Kidney (tissue), 14 donors: ENCODE data around the gene CHAT. TPM values are rescaled to one million over a fixed set of nuclear protein-coding genes. Genes with fewer than 3 reads are reported as not detected.

Source experiments
- DNase-seq, 5 donors: peaks; one replicate each; pipeline ENCODE4 v3.0.0-alpha.2; 2013 to 2020
- FAIRE-seq: peaks from 2 replicates; lab custom pipeline; 2012; peaks lifted over from hg19 to GRCh38; lab: Jason Lieb, UNC
- H3K27ac ChIP-seq, 2 donors: one replicate each; pipeline ENCODE4 v1.7.0; 2013; ENCODE audit warnings: low read depth in 2 of 2, low read length in 2 of 2, inconsistent platforms in 1 of 2
- H3K27me3 ChIP-seq: one replicate; pipeline ENCODE4 v1.7.1; 2013; ENCODE audit warnings: low read length, inconsistent platforms; ENCODE audit not compliant: control insufficient read depth, insufficient read depth
- H3K36me3 ChIP-seq, 3 donors: one replicate each; pipeline versions ENCODE4 v1.7.0 to v1.7.1; 2013; ENCODE audit warnings: low read length in 3 of 3, control low read depth in 1 of 3, inconsistent platforms in 1 of 3; ENCODE audit not compliant: insufficient read depth in 3 of 3, control insufficient read depth in 2 of 3
- H3K4me1 ChIP-seq, 3 donors: one replicate each; pipeline versions ENCODE4 v1.7.0 to v1.7.1; 2013; ENCODE audit warnings: low read length in 3 of 3, inconsistent platforms in 1 of 3, low read depth in 1 of 3; ENCODE audit not compliant: control insufficient read depth in 2 of 3, insufficient read depth in 2 of 3
- H3K4me3 ChIP-seq, 3 donors: one replicate each; pipeline versions ENCODE4 v1.7.0 to v1.8.1; 2013; ENCODE audit warnings: low read length in 3 of 3, control low read depth in 1 of 3, inconsistent platforms in 1 of 3
- H3K9ac ChIP-seq, 3 donors: one replicate each; pipeline versions ENCODE4 v1.7.0 to v1.7.1; 2013; ENCODE audit warnings: low read length in 3 of 3, control low read depth in 1 of 3, inconsistent platforms in 1 of 3
- H3K9me3 ChIP-seq, 3 donors: one replicate each; pipeline versions ENCODE4 v1.7.0 to v1.7.1; 2013; ENCODE audit warnings: low read length in 3 of 3, control low read depth in 1 of 3, inconsistent platforms in 1 of 3; ENCODE audit not compliant: control insufficient read depth in 2 of 3, insufficient read depth in 1 of 3
- intact Hi-C: fragments of 100-400 bp; cut with DNase I; formaldehyde crosslinking; loops from one replicate; pipeline ENCODE4 v1.11.1; 2022
- polyA plus RNA-seq: library from polyadenylated mRNA; stranded (reverse); fragments of 350-450 nt; fragmentation: Illumina TruSeq; extraction: RNeasy Lipid Tissue Mini Kit (QIAGEN cat#74804); gene quantifications from one replicate; pipeline ENCODE4 v1.2.3, GENCODE V29; 2014; ENCODE audit warnings: low read depth, low replicate concordance; ENCODE audit not compliant: insufficient read depth
- total RNA-seq: library from RNA; stranded (reverse); fragmentation: NEBNext Ultra II Directional; extraction: Animal tissue kit (Norgen Biotek cat#: 25700); gene quantifications from one replicate; pipeline ENCODE4 v1.2.1, GENCODE V29; 2021
- TF ChIP-seq, protein P1 (sequence below): IDR thresholded peaks from 3 replicates; pipeline ENCODE4 v1.5.1; 2012; ENCODE audit warnings: mild to moderate bottlenecking, moderate library complexity, borderline replicate concordance; ENCODE audit not compliant: insufficient read depth; ENCODE audit errors: extremely low read depth
- donor health status: control.
- donor health status: control.
- donor health status: control.
- donor health status: control.
- donor health status: control.
- donor health status: DM: yes; HTN: yes; CAD: no.
- donor health status: Normal renal cell carcinoma (clear cell type).

The CHAT gene
- total and polyA plus RNA-seq, 2 donors from 2014 or later = not detected

DNA sequence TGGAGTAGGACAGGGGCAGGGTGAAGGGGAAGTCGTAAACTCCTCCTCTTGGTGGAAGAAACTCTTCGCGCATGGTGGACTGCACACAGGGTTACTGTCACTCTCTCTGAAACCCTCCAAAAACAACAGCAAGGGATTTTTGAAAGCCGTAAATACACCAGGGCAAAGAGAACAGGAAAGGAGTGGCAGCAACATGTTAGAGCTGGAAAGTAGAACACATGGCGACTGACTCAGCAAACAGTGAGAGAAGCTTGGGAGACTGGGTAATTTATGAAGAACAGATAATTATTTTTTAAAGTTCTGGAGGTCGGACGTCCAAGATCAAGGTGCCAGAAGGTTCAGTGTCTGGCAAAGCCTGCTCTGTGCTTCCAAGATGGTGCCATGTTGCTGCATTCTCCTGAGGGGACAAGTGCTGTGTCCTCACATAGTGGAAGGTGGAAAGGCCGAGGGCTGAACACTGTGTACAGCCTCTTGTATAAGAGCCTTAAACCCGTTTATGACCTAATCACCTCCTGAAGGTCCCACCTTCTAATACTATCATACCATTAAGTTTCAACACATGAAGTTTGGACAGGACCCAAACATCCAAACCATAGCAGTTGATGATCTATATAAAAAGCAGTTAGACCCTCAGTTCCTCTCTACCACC, 43.1 kb downstream of the CHAT start:
- FAIRE-seq = no peak
- Histone ChIP-seq H3K27me3 (peaks cover 2% of the 10 kb centered on the region), H3K4me1 (no peaks in the 10 kb centered on the region), H3K9ac (no peak overlapping the region), H3K9me3 (peaks cover 0 to 3% (median 0%) of the 10 kb centered on the region in 3 donors), H3K27ac (no peak overlapping the region), H3K4me3 (no peak overlapping the region), H3K36me3 (no peaks in the 10 kb centered on the region)
- intact Hi-C loops = no loop called here
- DNase-seq = no peak
- TF ChIP-seq, protein P1, sequence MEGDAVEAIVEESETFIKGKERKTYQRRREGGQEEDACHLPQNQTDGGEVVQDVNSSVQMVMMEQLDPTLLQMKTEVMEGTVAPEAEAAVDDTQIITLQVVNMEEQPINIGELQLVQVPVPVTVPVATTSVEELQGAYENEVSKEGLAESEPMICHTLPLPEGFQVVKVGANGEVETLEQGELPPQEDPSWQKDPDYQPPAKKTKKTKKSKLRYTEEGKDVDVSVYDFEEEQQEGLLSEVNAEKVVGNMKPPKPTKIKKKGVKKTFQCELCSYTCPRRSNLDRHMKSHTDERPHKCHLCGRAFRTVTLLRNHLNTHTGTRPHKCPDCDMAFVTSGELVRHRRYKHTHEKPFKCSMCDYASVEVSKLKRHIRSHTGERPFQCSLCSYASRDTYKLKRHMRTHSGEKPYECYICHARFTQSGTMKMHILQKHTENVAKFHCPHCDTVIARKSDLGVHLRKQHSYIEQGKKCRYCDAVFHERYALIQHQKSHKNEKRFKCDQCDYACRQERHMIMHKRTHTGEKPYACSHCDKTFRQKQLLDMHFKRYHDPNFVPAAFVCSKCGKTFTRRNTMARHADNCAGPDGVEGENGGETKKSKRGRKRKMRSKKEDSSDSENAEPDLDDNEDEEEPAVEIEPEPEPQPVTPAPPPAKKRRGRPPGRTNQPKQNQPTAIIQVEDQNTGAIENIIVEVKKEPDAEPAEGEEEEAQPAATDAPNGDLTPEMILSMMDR = no peak

DNA sequence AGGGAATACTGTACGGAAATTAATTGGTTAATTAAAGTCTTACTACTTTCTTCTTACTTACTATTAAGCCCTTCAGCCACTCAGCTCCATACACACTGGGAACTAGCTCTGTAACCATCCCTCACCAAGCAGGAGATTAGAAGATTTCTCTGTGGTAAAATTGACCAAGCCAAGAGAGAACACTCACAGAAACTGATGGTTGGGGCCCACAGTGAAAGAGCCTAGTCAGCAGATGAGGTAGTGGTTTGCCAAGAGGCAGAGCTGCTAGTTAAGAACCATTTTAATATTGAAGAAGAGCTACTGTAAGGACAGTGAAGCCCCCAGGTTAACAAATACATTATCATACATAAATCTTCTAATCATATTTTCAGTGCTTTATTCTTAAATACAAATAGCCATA, 43.8 kb downstream of the CHAT start:
- H3K9me3 ChIP-seq = peaks cover 0 to 3% (median 0%) of the 10 kb centered on the region in 3 donors
- intact Hi-C loops = no loop called here
- no peak overlapping the region for H3K4me3 ChIP-seq
- H3K27ac ChIP-seq = no peak overlapping the region
- no peaks in the 10 kb centered on the region for H3K4me1 ChIP-seq
- H3K36me3 ChIP-seq = no peaks in the 10 kb centered on the region
- no peak overlapping the region for H3K9ac ChIP-seq
- TF ChIP-seq, protein P1 = no peak
- no peak for DNase-seq
- no peak for FAIRE-seq
- H3K27me3 ChIP-seq = peaks cover 2% of the 10 kb centered on the region

DNA sequence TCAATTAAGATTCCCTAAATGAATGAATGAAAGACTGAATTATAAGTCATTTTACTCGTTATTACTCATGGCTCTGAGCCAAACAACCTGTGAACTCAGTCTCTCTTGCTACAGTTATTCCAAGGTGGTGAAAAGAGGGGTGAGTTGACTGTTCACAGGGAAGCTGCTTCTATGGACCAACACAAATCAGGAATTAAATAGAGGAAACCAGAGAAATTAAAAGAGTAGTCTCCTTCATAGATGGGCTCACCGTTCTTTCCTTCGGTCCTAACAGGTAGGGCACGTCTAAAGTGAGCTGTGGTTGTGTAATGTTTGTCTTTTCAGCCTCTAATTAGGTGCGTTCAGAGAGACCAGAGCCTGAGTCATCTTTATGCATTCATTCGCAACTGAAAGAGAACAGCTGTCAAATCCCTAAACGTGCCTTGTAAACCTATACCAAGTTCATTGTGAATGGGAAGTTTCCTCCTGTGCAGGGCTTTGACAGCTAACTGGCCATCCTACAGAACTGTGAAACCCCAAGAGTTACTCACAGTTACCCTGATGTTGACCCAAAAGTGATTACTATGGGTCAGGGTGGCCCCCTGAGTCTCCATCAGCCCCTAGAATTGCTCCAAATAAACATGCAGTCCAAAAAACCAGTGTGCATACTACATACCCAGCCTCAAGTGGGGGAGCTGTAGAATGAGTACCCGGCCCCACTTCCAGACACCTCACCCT, 47.5 kb downstream of the CHAT start:
- DNase-seq (peak in 1 of 5 donors; percentile 30), FAIRE-seq (no peak)
- Histone ChIP-seq H3K36me3 (no peaks in the 10 kb centered on the region), H3K4me1 (no peaks in the 10 kb centered on the region), H3K27me3 (peaks cover 2% of the 10 kb centered on the region), H3K27ac (no peak overlapping the region), H3K9ac (no peak overlapping the region), H3K9me3 (peaks cover 0 to 3% (median 0%) of the 10 kb centered on the region in 3 donors), H3K4me3 (no peak overlapping the region)
- TF ChIP-seq, protein P1 = no peak
- intact Hi-C loops = no loop called here
